Osteoblast (primary cell): ENCODE results near the gene SLC6A20. TPM values are rescaled to one million over a fixed set of nuclear protein-coding genes. Genes with fewer than 3 reads are reported as not detected.
A peak's percentile ranks its signal among the peaks of the same experiment; 100 is the strongest.

ENCODE experiments used
- DNase-seq: peaks from one replicate; pipeline ENCODE4 v3.0.0; 2011; ENCODE audit warnings: low spot score, mixed read lengths; ENCODE audit not compliant: insufficient read length; ENCODE audit errors: missing footprints
- H2AFZ ChIP-seq: 2 replicates; pipeline ENCODE4 v1.6.0; 2011; ENCODE audit warnings: mild to moderate bottlenecking, low read length
- H3K27ac ChIP-seq: 2 replicates; pipeline ENCODE4 v1.5.1; 2011; ENCODE audit warnings: mild to moderate bottlenecking, low read depth, low read length, moderate library complexity
- H3K27me3 ChIP-seq: 2 replicates; pipeline ENCODE4 v1.6.0; 2012; ENCODE audit warnings: mild to moderate bottlenecking, control low read depth, inconsistent platforms, low read length, moderate library complexity; ENCODE audit not compliant: insufficient read depth
- H3K36me3 ChIP-seq: 2 replicates; pipeline ENCODE4 v1.5.1; 2011; ENCODE audit warnings: mild to moderate bottlenecking, low read length, control low read depth, moderate library complexity; ENCODE audit not compliant: insufficient read depth
- H3K4me1 ChIP-seq: 2 replicates; pipeline ENCODE4 v1.5.1; 2011; ENCODE audit warnings: mild to moderate bottlenecking, low read length, control low read depth, moderate library complexity; ENCODE audit not compliant: insufficient read depth
- H3K4me2 ChIP-seq: 2 replicates; pipeline ENCODE4 v1.6.0; 2011; ENCODE audit warnings: mild to moderate bottlenecking, low read length; ENCODE audit not compliant: insufficient read depth
- H3K4me3 ChIP-seq: fragments of 200-600 bp; sonication (generic); 3 replicates; pipeline ENCODE4 v1.5.1; 2012; ENCODE audit warnings: mild to moderate bottlenecking, low read length, inconsistent platforms; ENCODE audit not compliant: insufficient read depth
- H3K79me2 ChIP-seq: 2 replicates; pipeline ENCODE4 v1.6.0; 2012; ENCODE audit warnings: mild to moderate bottlenecking, low read length, control low read depth, inconsistent platforms; ENCODE audit not compliant: insufficient read depth
- H3K9me3 ChIP-seq: 2 replicates; pipeline ENCODE4 v1.5.1; 2011; ENCODE audit warnings: low read depth, low read length, control low read depth
- H4K20me1 ChIP-seq: 2 replicates; pipeline ENCODE4 v1.6.0; 2012; ENCODE audit warnings: mild to moderate bottlenecking, low read length, control low read depth; ENCODE audit not compliant: insufficient read depth
- CTCF ChIP-seq: IDR thresholded peaks from 2 replicates; pipeline ENCODE4 v1.5.1; 2011; ENCODE audit warnings: mild to moderate bottlenecking, low read depth, low read length, moderate library complexity; ENCODE audit errors: extremely low read depth
- total RNA-seq: library from RNA; depleted of rRNA; stranded (reverse); fragments of >200 nt; gene quantifications from 2 replicates; pipeline ENCODE4 v1.2.3, GENCODE V29; 2012

Gene SLC6A20
- total RNA-seq, 1 donor: not detected

- Histone ChIP-seq H3K4me2 (no peak overlapping the region), H3K4me1 (peaks cover under 1% of the 10 kb centered on the region), H2AFZ (no peak overlapping the region), H3K36me3 (peaks cover 85% of the 10 kb centered on the region), H3K9me3 (no peaks in the 10 kb centered on the region), H3K4me3 (no peak overlapping the region), H3K27me3 (no peaks in the 10 kb centered on the region), H3K27ac (no peak overlapping the region), H4K20me1 (no peaks in the 10 kb centered on the region), H3K79me2 (no peaks in the 10 kb centered on the region)
- TF ChIP-seq CTCF: no peak
- DNase-seq: no peak
These were observed 56.3 kb downstream of the SLC6A20 start for GRCh38 chr3:45739991-45740390.

GRCh38 chr3:45737234-45737633 lies 59.1 kb downstream of the SLC6A20 start:
- no peak overlapping the region for H3K27ac ChIP-seq
- peaks cover 5% of the 10 kb centered on the region for H3K4me1 ChIP-seq
- H3K79me2 ChIP-seq: no peaks in the 10 kb centered on the region
- peaks cover 4% of the 10 kb centered on the region for H4K20me1 ChIP-seq
- no peaks in the 10 kb centered on the region for H3K27me3 ChIP-seq
- peaks cover 77% of the 10 kb centered on the region for H3K36me3 ChIP-seq
- H3K9me3 ChIP-seq: no peaks in the 10 kb centered on the region
- H3K4me3 ChIP-seq: no peak overlapping the region
- H3K4me2 ChIP-seq: no peak overlapping the region
- H2AFZ ChIP-seq: no peak overlapping the region
- no peak for DNase-seq
- TF ChIP-seq CTCF: no peak

GRCh38 chr3:45736707-45737106 lies 59.6 kb downstream of the SLC6A20 start:
- TF ChIP-seq CTCF: no peak
- H4K20me1 ChIP-seq: peaks cover 4% of the 10 kb centered on the region
- no peak overlapping the region for H3K4me3 ChIP-seq
- no peak overlapping the region for H2AFZ ChIP-seq
- no peak overlapping the region for H3K4me2 ChIP-seq
- H3K9me3 ChIP-seq: no peaks in the 10 kb centered on the region
- peaks cover 81% of the 10 kb centered on the region for H3K36me3 ChIP-seq
- H3K27ac ChIP-seq: no peak overlapping the region
- H3K4me1 ChIP-seq: peaks cover 5% of the 10 kb centered on the region
- DNase-seq: peak; percentile 19
- H3K27me3 ChIP-seq: no peaks in the 10 kb centered on the region
- no peaks in the 10 kb centered on the region for H3K79me2 ChIP-seq

GRCh38 chr3:45730409-45731154 lies 65.8 kb downstream of the SLC6A20 start:
- no peak overlapping the region for H3K27ac ChIP-seq
- H2AFZ ChIP-seq: no peak overlapping the region
- DNase-seq: no peak
- no peaks in the 10 kb centered on the region for H3K27me3 ChIP-seq
- peaks cover 4% of the 10 kb centered on the region for H4K20me1 ChIP-seq
- H3K4me2 ChIP-seq: no peak overlapping the region
- no peak overlapping the region for H3K4me3 ChIP-seq
- H3K79me2 ChIP-seq: peaks cover 10% of the 10 kb centered on the region
- peaks cover 5% of the 10 kb centered on the region for H3K4me1 ChIP-seq
- H3K36me3 ChIP-seq: peaks cover 48% of the 10 kb centered on the region
- TF ChIP-seq CTCF: no peak
- H3K9me3 ChIP-seq: no peaks in the 10 kb centered on the region
